Suprapubic skin (tissue), 4 donors: ENCODE measurements around the gene ELMO3.

Experiments used
- POLR2A ChIP-seq, 2 donors: fragments of 450-650 bp; IDR thresholded peaks; one replicate each; pipeline ENCODE4 v1.6.1; 2017; ENCODE audit warnings: antibody characterized with exemption in 2 of 2, mild to moderate bottlenecking in 2 of 2, moderate library complexity in 2 of 2
- POLR2AphosphoS5 ChIP-seq, 3 donors: sonication (generic); formaldehyde crosslinking; IDR thresholded peaks; one replicate each; pipeline ENCODE4 v1.6.1; 2017; ENCODE audit warnings: antibody characterized with exemption in 3 of 3
- TF ChIP-seq, protein P1 (sequence below), 2 donors: fragments of 200-600 bp in 1 of 2; fragments of 450-650 bp in 1 of 2; sonication (generic) in 1 of 2; IDR thresholded peaks; one replicate each; pipeline ENCODE4 v1.5.1; 2016 to 2019; ENCODE audit warnings: antibody characterized with exemption in 2 of 2, mild to moderate bottlenecking in 1 of 2, moderate library complexity in 1 of 2

DNA sequence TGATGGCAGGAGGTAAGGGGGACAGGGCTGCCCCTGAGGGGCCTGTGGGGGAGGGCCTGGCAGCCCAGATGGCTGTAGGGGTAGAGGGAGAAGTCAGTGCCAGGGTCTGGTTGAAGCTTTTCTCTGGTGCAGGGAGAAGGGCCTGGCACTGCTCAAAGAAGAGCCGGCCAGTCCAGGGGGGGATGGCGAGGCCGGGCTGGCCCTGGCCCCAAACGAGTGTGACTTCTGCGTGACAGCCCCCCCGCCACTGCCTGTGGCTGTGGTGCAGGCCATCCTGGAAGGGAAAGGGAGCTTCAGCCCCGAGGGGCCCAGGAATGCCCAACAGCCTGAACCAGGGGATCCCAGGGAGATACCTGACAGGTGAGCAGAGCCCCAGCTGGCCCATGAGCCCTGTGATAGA lies 31.3 kb upstream of the ELMO3 start:
- TF ChIP-seq, protein P1, sequence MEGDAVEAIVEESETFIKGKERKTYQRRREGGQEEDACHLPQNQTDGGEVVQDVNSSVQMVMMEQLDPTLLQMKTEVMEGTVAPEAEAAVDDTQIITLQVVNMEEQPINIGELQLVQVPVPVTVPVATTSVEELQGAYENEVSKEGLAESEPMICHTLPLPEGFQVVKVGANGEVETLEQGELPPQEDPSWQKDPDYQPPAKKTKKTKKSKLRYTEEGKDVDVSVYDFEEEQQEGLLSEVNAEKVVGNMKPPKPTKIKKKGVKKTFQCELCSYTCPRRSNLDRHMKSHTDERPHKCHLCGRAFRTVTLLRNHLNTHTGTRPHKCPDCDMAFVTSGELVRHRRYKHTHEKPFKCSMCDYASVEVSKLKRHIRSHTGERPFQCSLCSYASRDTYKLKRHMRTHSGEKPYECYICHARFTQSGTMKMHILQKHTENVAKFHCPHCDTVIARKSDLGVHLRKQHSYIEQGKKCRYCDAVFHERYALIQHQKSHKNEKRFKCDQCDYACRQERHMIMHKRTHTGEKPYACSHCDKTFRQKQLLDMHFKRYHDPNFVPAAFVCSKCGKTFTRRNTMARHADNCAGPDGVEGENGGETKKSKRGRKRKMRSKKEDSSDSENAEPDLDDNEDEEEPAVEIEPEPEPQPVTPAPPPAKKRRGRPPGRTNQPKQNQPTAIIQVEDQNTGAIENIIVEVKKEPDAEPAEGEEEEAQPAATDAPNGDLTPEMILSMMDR (IDR thresholded peaks at IDR 0.05) = no peak
- TF ChIP-seq POLR2A (IDR thresholded peaks at IDR 0.05) (no peak), POLR2AphosphoS5 (IDR thresholded peaks at IDR 0.05) (no peak)
